ENCODE data around the gene SLC37A3.

The SLC37A3 gene

GRCh38 chr7:140304191-140304799 is 94.0 kb downstream of the SLC37A3 start:
- H3K36me3 ChIP-seq (replicated peaks; ENCODE audit: low read depth, low read length), result no peaks in the 10 kb centered on the region
- H3K9ac ChIP-seq (ENCODE audit: low read length), result no peak overlapping the region
- peaks cover 70% of the 10 kb centered on the region for H3K27me3 ChIP-seq (ENCODE audit: low read depth, low read length)
- peak overlapping the region; percentile 43 for H3K4me2 ChIP-seq (ENCODE audit: low read length)
- H2AFZ ChIP-seq (ENCODE audit: low read depth, low read length), result no peak overlapping the region
- H3K4me1 ChIP-seq (ENCODE audit: low read length), result peaks cover 34% of the 10 kb centered on the region
- H4K20me1 ChIP-seq (ENCODE audit: insufficient read depth, low read length), result peaks cover 21% of the 10 kb centered on the region; the same call in 1 of the 2 replicates
- 0 out of 2 replicates have a peak overlapping the region, but pooled peaks have one; percentile 7 for H3K4me3 ChIP-seq (ENCODE audit: low read length)
- TF ChIP-seq EZH2phosphoT487 (IDR thresholded peaks at IDR 0.05; ENCODE audit: low read depth) (no peak), CTCF (IDR thresholded peaks at IDR 0.05; ENCODE audit: low read depth, low read length) (peak; percentile 56)
- H3K79me2 ChIP-seq (ENCODE audit: low read length), result no peaks in the 10 kb centered on the region
- H3K27ac ChIP-seq (ENCODE audit: low read length), result no peak overlapping the region
- H3K9me3 ChIP-seq (ENCODE audit: insufficient read depth, low read length), result no peaks in the 10 kb centered on the region

- Histone ChIP-seq H3K79me2 (ENCODE audit: low read length) (no peaks in the 10 kb centered on the region), H3K4me3 (ENCODE audit: low read length) (no peak overlapping the region), H3K9me3 (ENCODE audit: insufficient read depth, low read length) (no peaks in the 10 kb centered on the region), H3K27me3 (ENCODE audit: low read depth, low read length) (peaks cover 47% of the 10 kb centered on the region), H3K4me1 (ENCODE audit: low read length) (peaks cover 23% of the 10 kb centered on the region), H2AFZ (ENCODE audit: low read depth, low read length) (no peak overlapping the region), H3K27ac (ENCODE audit: low read length) (no peak overlapping the region), H3K9ac (ENCODE audit: low read length) (no peak overlapping the region), H3K36me3 (replicated peaks; ENCODE audit: low read depth, low read length) (no peaks in the 10 kb centered on the region), H4K20me1 (ENCODE audit: insufficient read depth, low read length) (peaks cover 9% of the 10 kb centered on the region; the same call in 1 of the 2 replicates), H3K4me2 (ENCODE audit: low read length) (no peak overlapping the region)
- no peak for TF ChIP-seq EZH2phosphoT487 (IDR thresholded peaks at IDR 0.05; ENCODE audit: low read depth)
- TF ChIP-seq CTCF (IDR thresholded peaks at IDR 0.05; ENCODE audit: low read depth, low read length), result no peak
These were observed 97.8 kb downstream of the SLC37A3 start for GRCh38 chr7:140300243-140301136.

GRCh38 chr7:140298213-140298612 is 100.1 kb downstream of the SLC37A3 start:
- Histone ChIP-seq H3K36me3 (replicated peaks; ENCODE audit: low read depth, low read length) (no peaks in the 10 kb centered on the region), H3K27me3 (ENCODE audit: low read depth, low read length) (peaks cover 53% of the 10 kb centered on the region), H3K4me1 (ENCODE audit: low read length) (no peaks in the 10 kb centered on the region; the same call in 1 of the 2 replicates), H3K4me2 (ENCODE audit: low read length) (no peak overlapping the region), H3K9ac (ENCODE audit: low read length) (no peak overlapping the region), H2AFZ (ENCODE audit: low read depth, low read length) (no peak overlapping the region), H3K9me3 (ENCODE audit: insufficient read depth, low read length) (no peaks in the 10 kb centered on the region), H4K20me1 (ENCODE audit: insufficient read depth, low read length) (peaks cover 4% of the 10 kb centered on the region; the same call in 1 of the 2 replicates), H3K27ac (ENCODE audit: low read length) (no peak overlapping the region), H3K4me3 (ENCODE audit: low read length) (no peak overlapping the region), H3K79me2 (ENCODE audit: low read length) (no peaks in the 10 kb centered on the region)
- TF ChIP-seq EZH2phosphoT487 (IDR thresholded peaks at IDR 0.05; ENCODE audit: low read depth) (no peak), CTCF (IDR thresholded peaks at IDR 0.05; ENCODE audit: low read depth, low read length) (no peak)

- H2AFZ ChIP-seq (ENCODE audit: low read depth, low read length), result no peak overlapping the region
- H3K79me2 ChIP-seq (ENCODE audit: low read length), result no peaks in the 10 kb centered on the region
- H4K20me1 ChIP-seq (ENCODE audit: insufficient read depth, low read length), result no peaks in the 10 kb centered on the region
- TF ChIP-seq EZH2phosphoT487 (IDR thresholded peaks at IDR 0.05; ENCODE audit: low read depth) (no peak), CTCF (IDR thresholded peaks at IDR 0.05; ENCODE audit: low read depth, low read length) (no peak)
- H3K4me2 ChIP-seq (ENCODE audit: low read length), result no peak overlapping the region
- H3K36me3 ChIP-seq (replicated peaks; ENCODE audit: low read depth, low read length), result no peaks in the 10 kb centered on the region
- no peaks in the 10 kb centered on the region for H3K9me3 ChIP-seq (ENCODE audit: insufficient read depth, low read length)
- no peaks in the 10 kb centered on the region for H3K4me1 ChIP-seq (ENCODE audit: low read length)
- H3K27ac ChIP-seq (ENCODE audit: low read length), result no peak overlapping the region
- H3K27me3 ChIP-seq (ENCODE audit: low read depth, low read length), result peaks cover 44% of the 10 kb centered on the region
- H3K4me3 ChIP-seq (ENCODE audit: low read length), result no peak overlapping the region
- no peak overlapping the region for H3K9ac ChIP-seq (ENCODE audit: low read length)
These were observed 101.1 kb downstream of the SLC37A3 start for GRCh38 chr7:140297192-140297591.
